HG03460 (cell line): ENCODE results near the gene ZBTB20.

Source experiments
- ATAC-seq: cut with Tn5 transposase; IDR thresholded peaks from one replicate; pipeline ENCODE4 v1.9.1; 2021; ENCODE audit not compliant: unreplicated experiment

Gene ZBTB20

DNA sequence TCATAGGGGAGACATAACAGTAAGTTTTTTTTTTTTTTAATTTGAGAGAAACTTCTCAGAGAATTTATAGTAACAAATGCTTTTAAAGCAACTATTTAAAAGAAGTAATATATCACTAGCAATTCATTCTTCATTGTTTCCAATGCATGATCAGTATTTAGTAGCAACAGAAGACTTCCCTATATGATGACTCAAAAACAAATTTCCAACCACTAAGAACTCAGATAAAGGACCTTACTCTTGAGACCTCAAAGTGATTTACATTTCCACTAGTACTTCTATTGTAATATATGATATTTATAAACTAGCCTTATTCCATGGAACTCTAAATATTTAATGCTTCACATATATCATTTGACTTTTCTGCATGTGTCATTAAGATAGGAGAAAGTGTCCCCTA, 356.3 kb downstream of the ZBTB20 start:
- no peak for ATAC-seq

GRCh38 chr3:114789803-114790202, 357.3 kb downstream of the ZBTB20 start:
- no peak for ATAC-seq

- ATAC-seq, result no peak
Observed at GRCh38 chr3:114775395-114775794, 371.7 kb downstream of the ZBTB20 start.

- ATAC-seq, result no peak
Observed at GRCh38 chr3:114770874-114771273, 376.2 kb downstream of the ZBTB20 start.

- ATAC-seq, result no peak
Observed at GRCh38 chr3:114764056-114764492, 383.0 kb downstream of the ZBTB20 start.

GRCh38 chr3:114762144-114762543, 384.9 kb downstream of the ZBTB20 start:
- no peak for ATAC-seq

GRCh38 chr3:114760679-114761078, 386.4 kb downstream of the ZBTB20 start:
- no peak for ATAC-seq

DNA sequence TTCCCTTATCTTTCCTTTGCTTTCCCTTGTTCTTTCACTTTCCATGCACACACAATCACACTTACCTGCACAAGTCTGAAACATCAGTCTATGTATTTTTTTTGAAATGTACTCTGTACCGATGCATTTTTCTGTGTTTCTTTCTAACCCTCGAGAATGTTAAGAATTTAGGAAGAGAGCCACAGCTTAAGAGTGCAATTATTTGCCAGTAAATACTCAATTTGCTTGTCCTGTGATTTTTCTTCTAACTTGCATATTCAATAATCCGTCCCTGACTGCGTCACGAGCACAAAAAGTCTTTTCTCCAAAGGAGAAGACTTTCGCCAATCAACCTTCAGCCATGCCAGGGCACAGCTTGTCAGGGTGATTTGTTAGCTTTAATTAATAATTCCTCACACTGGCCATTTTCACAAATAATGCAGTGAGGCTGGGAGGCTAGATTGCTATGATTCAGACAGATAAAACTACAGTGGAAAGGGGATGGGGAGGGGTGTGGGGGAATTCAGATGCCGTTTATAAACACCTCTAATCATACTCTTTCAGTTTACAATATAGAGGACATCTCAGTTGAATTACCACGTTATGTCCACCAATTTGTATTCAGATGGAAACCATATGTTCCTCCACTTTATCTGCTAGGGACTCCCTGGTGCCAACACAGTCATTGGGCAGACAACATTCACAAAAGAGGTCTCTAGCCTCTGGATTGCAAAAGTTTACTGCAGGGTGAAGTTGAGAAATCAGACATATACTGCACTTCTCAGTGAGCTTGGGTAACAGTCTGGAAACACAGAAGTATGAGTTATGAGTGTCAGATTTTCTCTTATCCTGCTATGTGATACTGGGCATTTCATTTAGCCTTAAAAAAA, 388.0 kb downstream of the ZBTB20 start:
- no peak for ATAC-seq

GRCh38 chr3:114756506-114757279, 390.4 kb downstream of the ZBTB20 start:
- peak; percentile 67 for ATAC-seq

DNA sequence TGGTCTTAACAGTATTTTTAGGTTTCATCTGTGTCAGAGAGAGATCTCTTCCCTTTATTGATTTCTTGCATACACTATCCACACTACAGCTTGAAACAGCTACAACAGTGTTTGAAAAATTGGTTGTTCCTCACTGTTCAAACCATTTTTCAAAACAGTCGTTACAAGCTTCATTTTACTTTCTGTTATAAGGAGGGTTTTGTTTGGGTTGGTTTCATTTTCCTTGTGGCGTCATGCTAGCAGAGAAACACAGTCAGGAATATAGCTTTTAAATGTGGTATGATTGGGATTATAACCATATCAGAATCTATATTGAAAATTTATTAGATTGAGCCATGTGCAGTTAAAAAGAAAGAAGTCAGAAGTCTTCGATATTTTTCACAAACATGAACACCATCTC, 400.6 kb downstream of the ZBTB20 start:
- no peak for ATAC-seq

GRCh38 chr3:114745322-114746240, 401.5 kb downstream of the ZBTB20 start:
- no peak for ATAC-seq

DNA sequence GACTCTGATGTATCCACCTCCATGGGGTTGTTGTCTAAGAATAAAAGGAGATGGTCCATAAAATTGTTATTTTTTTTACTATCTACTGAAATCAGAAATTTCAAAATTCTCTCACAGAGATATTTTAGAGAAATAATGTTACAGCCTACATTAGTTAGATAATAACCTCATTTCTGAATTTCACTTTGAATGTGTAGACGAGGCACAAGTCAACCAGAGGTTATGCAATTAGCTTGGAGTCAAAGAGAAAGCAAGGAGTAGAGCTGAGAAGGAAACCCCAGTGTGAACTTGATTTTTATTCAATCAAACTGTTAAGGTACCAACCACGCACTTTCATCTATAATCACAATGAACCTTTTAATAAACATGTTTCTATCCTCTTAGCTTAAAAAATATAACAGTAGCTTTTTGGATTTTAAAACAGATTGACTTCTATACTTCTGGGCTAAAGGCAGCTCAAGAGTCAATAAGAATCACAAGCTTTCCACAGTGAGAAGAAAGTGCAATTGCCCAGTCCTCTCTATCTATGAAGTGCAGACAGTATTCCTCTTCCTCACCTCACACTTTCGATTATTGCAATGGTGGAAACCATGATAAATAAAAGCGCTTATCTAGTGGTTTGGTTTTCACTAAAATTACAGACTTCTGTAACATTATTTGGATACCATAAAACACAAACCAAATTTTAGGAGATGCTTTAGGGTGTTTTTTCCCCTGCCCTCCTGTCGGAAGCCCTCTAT, 403.2 kb downstream of the ZBTB20 start:
- ATAC-seq, result no peak

- no peak for ATAC-seq
Observed at GRCh38 chr3:114741066-114741465, 406.0 kb downstream of the ZBTB20 start.

DNA sequence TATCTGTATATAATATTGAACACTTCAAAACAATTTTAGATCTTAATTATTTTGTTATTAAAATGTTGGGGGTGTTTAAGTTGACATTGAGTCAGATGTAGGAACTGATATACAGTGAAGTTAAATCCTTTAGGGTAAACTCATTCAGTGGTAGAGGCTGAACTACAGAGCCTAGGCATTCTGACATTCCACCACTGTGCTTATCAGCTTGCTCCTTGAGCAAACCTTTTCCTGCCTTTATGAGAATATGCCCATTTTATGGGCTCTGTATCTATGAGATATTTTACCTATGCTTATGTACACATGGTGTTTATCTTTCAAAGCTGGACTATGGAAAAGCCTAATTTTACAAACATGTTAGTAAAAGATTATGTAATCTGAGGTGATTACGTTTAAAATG, 407.5 kb downstream of the ZBTB20 start:
- ATAC-seq, result no peak

DNA sequence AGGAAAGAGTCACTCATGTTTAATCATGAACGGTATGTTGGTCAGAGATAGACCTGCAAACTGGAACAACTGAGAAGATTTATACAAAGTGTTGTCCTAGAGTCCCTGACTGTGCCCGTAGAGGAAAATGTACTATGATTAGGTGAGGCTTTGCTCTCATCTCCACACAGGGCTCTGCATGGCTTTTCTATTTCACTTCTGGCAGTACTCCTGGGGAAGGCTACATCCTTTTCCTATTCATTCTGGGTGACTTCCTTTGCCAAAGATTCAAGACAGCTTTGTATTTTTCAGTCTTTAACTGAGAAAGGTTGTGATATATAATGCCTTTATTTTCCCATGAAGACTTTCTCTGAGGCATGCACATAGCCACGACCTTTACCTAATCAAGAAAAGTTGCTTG, 414.7 kb downstream of the ZBTB20 start:
- no peak for ATAC-seq

DNA sequence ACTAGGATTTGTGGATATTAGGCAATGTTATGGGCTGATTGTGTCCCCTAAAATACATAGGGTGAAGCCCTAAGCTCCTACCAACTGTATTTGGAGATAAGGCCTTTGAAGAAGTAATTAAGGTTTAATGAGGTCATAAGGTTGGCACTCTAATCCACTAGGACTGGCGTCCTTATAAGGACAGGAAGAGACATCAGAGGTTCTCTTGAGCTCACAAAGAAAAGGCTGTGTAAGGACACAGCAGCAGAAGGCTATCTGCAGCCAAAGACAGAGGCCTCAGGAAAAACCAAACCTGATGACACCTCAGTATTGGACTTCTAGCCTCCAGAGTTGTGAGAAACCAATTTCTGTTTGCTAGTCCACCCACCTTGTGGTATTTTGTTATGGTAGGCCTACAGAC, 416.7 kb downstream of the ZBTB20 start:
- ATAC-seq, result no peak

GRCh38 chr3:114727373-114727772, 419.7 kb downstream of the ZBTB20 start:
- ATAC-seq, result no peak

- ATAC-seq, result no peak
Observed at GRCh38 chr3:114725966-114726365, 421.1 kb downstream of the ZBTB20 start.

DNA sequence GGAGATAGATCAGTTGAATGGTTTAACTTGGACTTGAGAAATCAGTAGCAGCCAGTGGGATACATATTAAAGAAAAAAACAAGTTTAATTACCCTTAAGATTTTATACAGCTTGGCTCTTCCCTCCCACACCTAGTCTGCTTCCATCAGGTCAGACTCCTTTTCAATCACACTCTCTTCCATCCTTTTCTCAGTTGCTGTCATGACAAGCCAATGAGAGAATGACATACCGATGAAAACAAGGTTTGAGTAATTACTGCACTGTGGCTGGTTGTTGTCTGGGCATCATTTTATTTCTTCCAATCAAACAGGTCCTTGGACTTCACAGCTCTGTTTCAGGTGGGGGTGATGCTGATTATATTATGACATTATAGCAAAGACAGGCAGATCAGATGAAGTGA, 424.6 kb downstream of the ZBTB20 start:
- no peak for ATAC-seq

GRCh38 chr3:114721864-114722263, 425.2 kb downstream of the ZBTB20 start:
- no peak for ATAC-seq
